Loucy (cell line): ENCODE results near the gene EBLN1.

Source experiments
- H2AFZ ChIP-seq: fragments of 200-600 bp; sonication (generic); 2 replicates; pipeline ENCODE4 v1.6.0; 2016; ENCODE audit warnings: antibody characterized with exemption, mild to moderate bottlenecking, low read length, moderate library complexity
- H3F3A ChIP-seq: fragments of 200-600 bp; 2 replicates; pipeline ENCODE4 v1.6.0; 2016; ENCODE audit warnings: antibody characterized with exemption, low read depth, mild to moderate bottlenecking
- H3K27me3 ChIP-seq: fragments of 200-600 bp; sonication (generic); 2 replicates; pipeline ENCODE4 v1.6.1; 2014; ENCODE audit warnings: low read length, mild to moderate bottlenecking; ENCODE audit not compliant: insufficient read depth, poor library complexity, severe bottlenecking
- H3K36me3 ChIP-seq: fragments of 200-600 bp; sonication (generic); 2 replicates; pipeline ENCODE4 v1.6.1; 2016; ENCODE audit warnings: low read length; ENCODE audit not compliant: insufficient read depth
- H3K4me1 ChIP-seq: fragments of 200-600 bp; sonication (generic); 2 replicates; pipeline ENCODE4 v1.5.1; 2014; ENCODE audit warnings: low read length, mild to moderate bottlenecking; ENCODE audit not compliant: insufficient read depth, poor library complexity, severe bottlenecking
- H3K4me2 ChIP-seq: fragments of 200-600 bp; sonication (generic); 2 replicates; pipeline ENCODE4 v1.6.0; 2014; ENCODE audit warnings: antibody characterized with exemption, low read length, low read depth, mild to moderate bottlenecking; ENCODE audit not compliant: poor library complexity, severe bottlenecking
- H3K4me3 ChIP-seq: fragments of 200-600 bp; sonication (generic); 2 replicates; pipeline ENCODE4 v1.5.1; 2014; ENCODE audit warnings: low read length, mild to moderate bottlenecking, mixed read lengths; ENCODE audit not compliant: poor library complexity, severe bottlenecking
- H3K79me2 ChIP-seq: fragments of 200-600 bp; sonication (generic); 2 replicates; pipeline ENCODE4 v1.6.1; 2014; ENCODE audit warnings: low read length; ENCODE audit not compliant: insufficient read depth
- H3K9ac ChIP-seq: fragments of 200-600 bp; sonication (generic); 2 replicates; pipeline ENCODE4 v1.6.0; 2014; ENCODE audit warnings: mild to moderate bottlenecking, low read depth, low read length, moderate library complexity; ENCODE audit not compliant: poor library complexity, severe bottlenecking
- H3K9me2 ChIP-seq: fragments of 200-600 bp; sonication (generic); replicated peaks from 2 replicates; pipeline ENCODE4 v1.6.1; 2016; ENCODE audit warnings: low read depth, low read length, mixed read lengths
- H3K9me3 ChIP-seq: fragments of 200-600 bp; sonication (generic); 2 replicates; pipeline ENCODE4 v1.6.1; 2014; ENCODE audit warnings: mild to moderate bottlenecking, antibody characterized with exemption, low read length, low read depth; ENCODE audit not compliant: insufficient read depth
- H4K20me1 ChIP-seq: fragments of 200-600 bp; sonication (generic); 2 replicates; pipeline ENCODE4 v1.6.0; 2014; ENCODE audit warnings: antibody characterized with exemption, low read length, mild to moderate bottlenecking; ENCODE audit not compliant: insufficient read depth, poor library complexity, severe bottlenecking
- CTCF ChIP-seq: fragments of 200-600 bp; sonication (generic); conservative IDR thresholded peaks from 2 replicates; pipeline ENCODE4 v1.5.1; 2014; ENCODE audit warnings: mild to moderate bottlenecking, antibody characterized with exemption, low read length
- EZH2phosphoT487 ChIP-seq: fragments of 200-600 bp; IDR thresholded peaks from 2 replicates; pipeline ENCODE4 v1.6.1; 2018; ENCODE audit warnings: antibody characterized with exemption, mild to moderate bottlenecking, moderate library complexity, borderline replicate concordance

Gene EBLN1

GRCh38 chr10:22217842-22218241 lies at the start of gene EBLN1:
Gene EBLN1 (minus strand): TSS chr10:22218015. CDS start chr10:22209983, 8,032 bp downstream.
- Histone ChIP-seq H3F3A (no peaks in the 10 kb centered on the region), H3K4me2 (no peak within 1 kb of the TSS), H3K9me3 (no peaks in the 10 kb centered on the region), H3K4me3 (no peak within 1 kb of the TSS), H3K9me2 (no peaks in the 10 kb centered on the region), H3K79me2 (no peaks in the 10 kb centered on the region), H4K20me1 (no peaks in the 10 kb centered on the region), H3K36me3 (no peaks in the 10 kb centered on the region), H3K9ac (no peak within 1 kb of the TSS), H3K4me1 (no peaks in the 10 kb centered on the region), H3K27me3 (no peaks in the 10 kb centered on the region), H2AFZ (no peak within 1 kb of the TSS)
- TF ChIP-seq EZH2phosphoT487 (no peak), CTCF (no peak)

- Histone ChIP-seq H3K36me3 (no peaks in the 10 kb centered on the region), H2AFZ (no peak overlapping the region), H3K4me2 (no peak overlapping the region), H4K20me1 (no peaks in the 10 kb centered on the region), H3K4me1 (no peaks in the 10 kb centered on the region), H3K4me3 (no peak overlapping the region), H3K9me2 (no peaks in the 10 kb centered on the region), H3K79me2 (no peaks in the 10 kb centered on the region), H3K27me3 (no peaks in the 10 kb centered on the region), H3K9ac (no peak overlapping the region), H3K9me3 (no peaks in the 10 kb centered on the region), H3F3A (no peaks in the 10 kb centered on the region)
- TF ChIP-seq CTCF, result no peak
- TF ChIP-seq EZH2phosphoT487, result no peak
Measured at GRCh38 chr10:22265839-22266537, 48.2 kb upstream of the EBLN1 start.

- H2AFZ ChIP-seq, result no peak overlapping the region
- peaks cover 8% of the 10 kb centered on the region; the same call in 1 of the 2 replicates for H3K79me2 ChIP-seq
- H3F3A ChIP-seq, result no peaks in the 10 kb centered on the region
- no peak overlapping the region for H3K4me3 ChIP-seq
- H3K9ac ChIP-seq, result no peak overlapping the region
- TF ChIP-seq EZH2phosphoT487 (no peak), CTCF (no peak)
- no peaks in the 10 kb centered on the region for H3K36me3 ChIP-seq
- H3K9me3 ChIP-seq, result no peaks in the 10 kb centered on the region
- no peak overlapping the region for H3K4me2 ChIP-seq
- no peaks in the 10 kb centered on the region for H3K27me3 ChIP-seq
- H4K20me1 ChIP-seq, result no peaks in the 10 kb centered on the region
- no peaks in the 10 kb centered on the region for H3K9me2 ChIP-seq
- H3K4me1 ChIP-seq, result peaks cover 12% of the 10 kb centered on the region
Measured at GRCh38 chr10:22263106-22263505, 45.3 kb upstream of the EBLN1 start.
